Activated T-helper 9 cell treated with anti-CD3 and anti-CD28 coated beads, Interleukin-2, amount 50 U/mL, for 16 hours (primary cell): ENCODE data around the gene SGK1.
"Not testable (repeated sequence)": the region's sequence is repeated elsewhere in the genome, so short reads cannot be mapped to it uniquely, and the experiment has no call there.

ENCODE experiments used
- DNase-seq: peaks from one replicate; pipeline ENCODE4 v3.0.0-alpha.2; 2020; ENCODE audit warnings: low read depth

The SGK1 gene

DNA sequence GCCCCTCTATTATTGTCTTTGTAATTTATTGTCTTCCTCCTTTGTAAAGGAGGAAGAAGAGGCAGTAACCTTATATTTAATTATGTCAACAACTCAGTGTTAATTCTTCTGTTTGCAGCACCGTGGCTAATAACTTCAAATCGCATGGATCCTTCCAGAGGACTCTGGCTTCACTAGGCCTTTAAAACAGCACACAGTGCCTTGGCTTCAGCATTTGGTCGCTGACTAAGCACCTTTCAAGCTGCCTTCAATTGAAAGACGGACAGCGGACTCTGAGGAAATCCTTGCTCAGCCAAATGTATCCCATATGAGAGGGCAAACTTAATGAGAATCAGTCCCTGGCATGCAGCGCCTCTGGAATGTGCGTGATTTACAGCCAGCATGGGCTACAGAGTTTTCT is 64.2 kb downstream of the SGK1 start:
- DNase-seq, result no peak

DNA sequence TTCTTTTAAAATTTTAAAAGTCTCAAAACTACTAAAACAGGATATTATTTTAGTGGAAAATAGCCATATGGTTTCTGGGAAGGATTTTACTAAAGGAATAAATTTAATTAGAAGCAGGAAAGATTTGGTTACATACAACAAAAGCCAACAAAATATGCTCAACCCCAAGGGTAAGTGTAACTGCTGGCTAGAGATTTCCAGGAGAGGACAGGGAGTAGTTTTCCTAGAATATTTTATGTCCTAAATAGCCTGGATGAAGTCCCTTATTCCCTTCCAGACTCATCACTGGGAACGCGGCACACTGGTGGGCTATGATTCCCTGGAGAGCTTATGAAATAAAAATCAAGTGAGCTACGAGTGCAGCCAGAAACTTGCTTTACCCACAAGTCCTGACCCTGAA is 66.6 kb downstream of the SGK1 start:
- no peak for DNase-seq

DNA sequence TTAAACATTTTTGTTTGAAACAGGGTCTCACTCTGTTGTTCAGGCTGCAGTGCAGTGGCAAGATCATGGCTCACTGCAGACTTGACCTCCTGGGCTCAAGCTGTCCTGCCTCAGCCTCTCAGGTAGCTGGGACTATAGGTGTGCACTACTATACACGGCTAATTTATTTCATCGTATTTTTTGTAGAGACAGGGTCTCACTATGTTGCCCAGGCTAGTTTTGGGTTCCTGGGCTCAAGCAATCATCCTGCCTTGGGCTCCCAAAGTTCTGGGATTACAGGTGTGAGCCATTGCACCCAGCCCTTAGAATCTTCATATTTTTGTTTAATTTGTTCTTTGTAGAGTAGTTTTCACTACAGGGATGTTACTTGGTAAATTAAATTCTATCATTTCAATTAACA is 67.1 kb downstream of the SGK1 start:
- DNase-seq, result no peak

DNA sequence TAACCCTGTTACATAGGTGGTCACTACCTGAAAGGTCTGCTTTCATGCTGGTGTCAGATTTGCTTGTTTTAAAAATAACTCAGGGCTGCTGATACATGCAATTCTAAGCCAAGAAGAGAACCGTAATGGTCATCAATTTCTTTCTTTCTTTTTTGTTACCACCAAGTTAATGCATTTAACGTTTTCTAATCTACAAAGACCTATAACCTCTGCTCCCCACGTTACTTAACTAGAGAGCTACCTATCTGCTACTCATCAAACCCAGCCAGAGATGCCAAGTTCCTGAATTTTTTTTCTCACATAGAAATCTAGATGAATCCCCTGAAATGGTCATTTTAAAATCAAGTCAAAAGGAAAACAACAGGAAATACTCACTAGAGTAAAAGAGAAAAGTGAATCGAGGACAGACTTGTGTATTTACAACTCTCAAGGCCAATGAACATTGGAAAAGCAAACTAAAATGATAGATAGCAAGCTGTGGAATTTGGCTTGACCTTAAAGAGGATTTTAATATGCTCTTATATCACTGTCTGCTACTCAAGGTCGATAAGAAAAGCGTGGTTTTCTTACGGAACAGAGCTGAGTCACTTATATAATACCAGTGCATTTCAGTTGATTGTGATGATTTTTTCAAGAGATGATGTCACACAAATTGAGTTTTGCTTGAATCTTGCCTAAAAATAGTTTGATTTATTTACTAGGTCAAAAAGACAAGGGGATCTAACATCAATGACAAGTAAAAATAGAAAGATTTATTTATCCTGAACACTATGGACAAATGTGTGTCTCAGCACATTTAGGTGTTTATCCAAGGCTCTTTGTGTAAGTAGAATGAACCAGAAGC is 67.9 kb downstream of the SGK1 start:
- DNase-seq, result no peak

DNA sequence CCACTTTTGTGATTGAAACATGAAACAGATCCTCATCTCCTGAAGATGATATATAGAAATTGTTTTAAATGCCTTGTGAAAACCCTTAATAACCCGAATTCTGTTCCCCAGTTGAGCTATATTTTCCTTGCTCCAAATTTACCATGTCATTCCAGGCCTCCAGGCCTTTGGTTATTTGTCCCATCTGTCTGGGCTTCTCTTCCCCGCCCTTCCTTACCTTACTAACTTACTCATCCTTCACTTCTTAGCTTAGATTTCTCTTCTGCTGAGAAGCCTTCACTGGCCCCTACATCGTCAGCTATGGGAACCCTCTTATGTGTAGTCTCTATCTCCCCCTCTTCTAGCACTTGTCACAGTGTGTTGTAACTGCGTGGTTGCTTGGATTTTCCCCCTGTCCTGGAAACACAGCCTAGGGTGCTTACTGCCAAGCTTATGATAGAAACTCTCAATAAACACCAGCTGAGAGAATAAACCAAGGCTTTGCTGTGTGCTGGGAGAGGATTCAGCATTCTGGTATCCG is 68.6 kb downstream of the SGK1 start:
- no peak for DNase-seq

DNA sequence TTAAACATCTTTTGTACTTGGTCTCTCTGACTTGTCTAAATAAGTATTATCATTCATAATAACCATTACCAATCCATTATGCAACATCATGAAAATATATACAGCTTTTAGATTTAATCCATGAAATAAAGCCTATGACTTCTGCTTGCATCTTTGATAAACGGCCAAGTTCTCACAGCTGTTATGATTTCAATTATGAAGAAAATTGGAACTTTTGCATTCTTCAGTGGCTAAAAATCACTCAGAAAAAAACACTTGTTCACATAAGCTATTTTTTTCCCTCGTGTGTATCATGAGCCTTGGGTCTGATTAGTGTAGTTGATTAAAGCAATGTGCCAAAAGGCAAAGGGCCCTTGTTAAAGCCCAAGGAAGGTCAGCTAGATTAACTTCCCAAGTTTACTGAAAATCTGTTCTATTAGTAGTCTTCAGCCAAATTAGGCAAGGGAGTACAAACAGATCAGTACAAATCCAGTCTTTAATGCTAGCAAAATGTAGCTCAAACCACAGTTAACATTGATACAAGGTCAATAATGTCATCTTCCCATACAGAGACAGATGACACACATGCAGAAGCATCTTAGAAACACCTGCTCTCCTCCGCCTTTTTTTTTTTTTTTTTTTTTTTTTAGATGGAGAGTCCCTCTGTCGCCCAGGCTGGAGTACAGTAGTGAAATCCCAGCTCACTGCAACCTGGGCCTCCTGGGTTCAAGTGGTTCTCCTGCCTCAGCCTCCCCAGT is 69.9 kb downstream of the SGK1 start:
- no peak for DNase-seq

DNA sequence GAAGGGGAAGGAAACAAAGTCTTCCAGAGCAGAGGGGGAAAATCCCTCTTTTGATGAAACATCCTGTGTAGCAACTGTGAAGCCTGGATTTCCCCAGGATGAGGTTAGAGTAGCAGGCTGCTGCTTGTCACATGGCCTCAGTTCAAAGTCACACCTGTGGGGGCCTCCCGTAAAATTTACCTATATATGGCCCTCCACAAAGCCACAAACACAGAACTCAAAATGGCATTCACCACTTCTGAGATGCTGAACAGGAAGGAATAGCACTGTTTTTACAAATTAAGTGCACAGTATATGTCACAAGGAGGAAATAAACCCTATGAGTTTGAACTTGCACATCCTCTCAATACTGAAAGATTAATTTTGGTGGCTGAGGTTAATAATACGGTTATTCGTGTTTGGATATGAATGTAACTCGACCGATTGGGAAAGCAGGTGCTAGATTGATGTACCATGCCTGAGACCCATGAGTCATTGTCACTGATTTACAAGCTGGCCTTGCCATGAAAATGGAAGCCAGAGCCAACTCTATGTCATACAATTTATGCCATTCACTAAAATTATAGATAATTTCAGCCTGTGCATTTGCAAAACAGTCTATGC is 70.6 kb downstream of the SGK1 start:
- DNase-seq, result peak; percentile 53

DNA sequence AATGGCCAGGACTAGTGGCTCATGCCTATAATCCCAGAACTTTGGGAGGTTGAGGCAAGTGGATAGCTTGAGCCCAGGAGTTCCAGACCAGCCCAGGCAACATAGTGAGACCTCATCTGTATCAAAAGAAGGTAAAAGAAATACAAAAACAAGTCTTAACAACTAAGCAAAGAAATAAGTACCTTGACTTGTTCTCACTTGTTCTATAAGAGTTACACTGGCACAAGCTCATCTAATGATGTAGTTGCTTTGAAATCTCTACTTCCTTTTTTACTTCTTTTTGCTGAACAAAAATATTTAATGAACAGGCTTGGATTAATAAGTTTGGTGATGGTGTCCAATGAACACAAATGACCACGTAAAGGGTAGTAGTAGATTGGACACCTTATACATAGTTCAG is 72.2 kb downstream of the SGK1 start:
- DNase-seq, result no peak

DNA sequence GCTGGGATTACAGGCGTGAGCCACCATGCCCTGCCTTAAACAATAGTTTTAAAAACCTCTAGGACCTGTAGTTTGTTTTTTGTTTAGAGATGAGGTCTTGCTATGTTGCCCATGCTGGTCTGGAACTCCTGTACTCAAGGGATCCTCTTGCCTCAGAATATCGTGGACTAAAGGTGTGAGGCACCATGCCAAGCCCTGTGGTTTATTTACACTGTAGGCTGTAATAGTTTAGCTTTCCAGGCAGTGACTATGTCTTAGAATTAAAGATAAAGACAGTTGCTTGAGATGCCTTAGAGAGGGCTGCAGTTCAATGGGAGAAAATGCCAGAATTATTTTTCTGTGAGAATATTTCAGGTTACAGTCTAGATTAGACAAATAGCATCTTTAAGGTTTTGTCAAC is 72.9 kb downstream of the SGK1 start:
- no peak for DNase-seq

DNA sequence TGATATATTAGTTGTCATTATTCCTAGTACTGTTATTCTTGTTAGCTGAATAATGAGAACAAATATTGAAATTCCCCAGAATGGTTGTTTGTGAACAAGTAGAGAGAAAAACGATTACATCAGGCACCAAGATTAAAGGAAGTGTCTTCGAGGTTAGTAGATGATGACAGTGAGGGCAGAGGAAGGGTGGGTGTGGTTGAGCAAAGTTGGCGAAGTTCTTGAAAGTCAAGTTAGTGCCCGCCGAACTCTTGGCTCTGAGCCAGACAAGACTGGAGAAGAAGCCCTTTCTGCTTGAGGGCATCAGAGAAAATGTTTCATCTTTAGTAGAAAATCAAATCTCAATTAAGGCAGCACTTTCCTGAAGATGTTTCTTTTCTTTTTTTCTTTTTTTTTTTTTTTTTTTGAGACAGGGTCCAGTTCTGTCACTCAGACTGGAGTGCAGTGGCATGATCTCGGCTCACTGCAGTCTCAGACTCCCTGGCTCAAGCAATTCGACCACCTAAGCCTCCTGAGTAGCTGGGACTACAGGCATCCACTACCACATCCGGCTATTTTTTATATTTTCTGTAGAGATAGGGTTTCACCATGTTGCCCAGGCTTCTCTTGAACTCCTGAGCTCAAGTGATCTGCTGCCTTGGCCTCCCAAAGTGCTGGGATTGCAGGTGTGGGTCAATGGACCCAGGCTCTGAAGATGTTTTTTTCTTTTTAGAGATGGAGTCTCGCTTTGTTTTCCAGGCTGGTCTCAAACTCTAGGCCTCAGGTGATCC is 77.1 kb downstream of the SGK1 start:
- DNase-seq, result peak; percentile 67

DNA sequence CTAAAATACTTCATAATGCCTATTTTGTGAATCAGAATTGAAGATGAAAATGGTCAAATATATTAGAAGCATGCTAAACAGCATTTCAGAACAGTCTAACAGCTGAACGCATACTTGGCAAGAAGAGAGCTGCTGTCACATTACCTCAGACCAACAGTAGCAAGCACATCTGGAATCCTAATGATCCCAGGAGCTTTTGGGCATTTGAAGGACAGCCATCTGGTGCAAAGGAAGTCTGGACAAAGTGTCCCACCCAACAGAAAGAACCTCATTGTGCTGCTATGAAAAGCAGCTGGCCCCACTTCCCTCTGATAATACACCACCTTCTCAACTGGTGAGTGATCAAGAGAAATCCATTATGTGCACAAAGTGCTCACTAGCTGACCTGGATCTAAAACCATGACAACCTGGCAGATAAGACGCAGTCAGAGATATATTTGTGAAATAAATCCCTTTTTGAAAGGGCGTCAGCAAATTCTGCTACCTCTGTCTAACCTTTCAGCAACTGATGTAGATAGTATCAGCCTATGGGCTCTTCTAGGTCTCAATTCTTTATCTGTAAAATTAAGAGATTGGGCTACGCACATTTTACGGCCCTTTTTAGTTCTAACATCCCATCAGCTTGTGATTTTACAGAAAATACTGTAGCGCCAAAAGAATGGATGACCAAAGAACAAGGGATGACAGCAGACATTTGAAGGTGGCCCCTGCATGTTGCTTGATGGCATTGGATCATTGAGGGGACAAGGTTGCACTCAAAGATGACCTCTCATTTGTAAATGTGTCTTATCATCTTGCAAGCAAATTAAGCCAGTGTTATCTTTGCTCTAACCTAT is 78.7 kb downstream of the SGK1 start:
- DNase-seq, result no peak

DNA sequence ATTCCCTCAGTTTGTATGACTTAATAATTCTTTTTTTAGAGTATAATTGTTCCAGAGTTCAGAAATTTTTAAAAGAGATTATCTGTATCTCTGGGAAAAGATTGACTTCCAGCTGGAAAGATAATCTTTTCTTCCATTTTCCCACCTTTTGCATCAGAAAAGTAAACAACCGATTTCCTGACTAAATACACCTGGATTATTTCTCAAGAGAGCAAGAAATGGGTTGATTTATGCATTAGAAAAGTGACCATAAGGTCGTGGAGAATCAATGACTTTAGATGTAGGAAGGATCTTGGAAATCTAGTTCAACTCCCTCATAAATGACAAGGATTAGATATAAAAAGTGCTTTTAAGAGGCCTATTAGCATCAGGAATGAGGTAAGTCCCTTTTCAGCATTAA is 79.9 kb downstream of the SGK1 start:
- no peak for DNase-seq

DNA sequence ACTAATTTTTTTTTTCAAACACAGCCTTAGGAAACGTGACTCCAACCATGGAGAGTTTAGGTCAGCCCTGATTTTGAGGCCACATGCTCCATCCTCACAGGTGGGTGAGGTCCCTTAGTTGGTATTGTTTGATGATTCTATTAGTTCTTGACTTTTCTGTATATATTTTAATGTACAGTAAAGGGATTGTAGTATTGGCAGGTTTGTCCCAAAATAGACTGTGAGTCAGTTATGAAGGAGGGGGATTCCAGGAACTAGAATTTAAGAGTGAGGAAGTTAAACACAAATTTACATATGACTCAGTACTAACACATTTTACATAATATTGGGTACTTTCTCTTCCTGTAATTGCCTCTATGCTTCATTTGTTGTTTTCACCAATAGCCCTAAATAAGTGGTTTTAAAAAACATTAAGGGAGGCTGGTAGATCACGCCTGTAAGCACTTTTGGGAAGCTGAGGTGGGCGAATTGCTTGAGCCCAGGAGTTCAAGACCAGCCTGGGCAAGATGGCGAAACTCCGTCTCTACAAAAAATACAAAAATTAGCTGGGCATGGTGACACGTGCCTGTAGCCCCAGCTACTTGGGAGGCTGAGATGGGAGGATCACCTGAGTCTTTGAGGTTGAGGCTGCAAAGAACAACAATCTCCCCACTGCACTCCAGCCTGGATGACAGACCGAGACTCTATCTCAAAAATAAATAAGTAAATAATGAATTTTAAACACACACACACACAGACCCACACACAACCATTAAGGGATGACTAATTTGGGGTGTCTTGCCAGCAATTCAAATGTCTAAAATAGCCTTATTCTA is 81.8 kb downstream of the SGK1 start:
- DNase-seq, result no peak

DNA sequence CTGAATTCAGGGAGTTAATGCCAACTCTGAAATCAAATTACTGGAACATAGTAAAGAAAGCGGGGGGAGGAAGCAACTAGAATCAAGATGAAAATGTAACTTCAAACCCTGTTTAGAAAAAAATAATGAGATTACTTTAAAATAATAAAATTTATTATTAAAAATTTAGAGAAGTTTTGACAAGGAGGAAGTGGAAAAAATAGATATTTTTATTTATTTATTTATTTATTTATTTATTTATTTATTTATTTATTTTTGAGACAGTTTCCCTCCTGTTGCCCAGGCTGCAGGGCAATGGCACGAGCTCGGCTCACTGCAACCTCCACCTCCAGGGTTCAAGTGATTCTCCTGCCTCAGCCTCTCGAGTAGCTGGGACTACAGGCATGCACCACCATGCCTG is 82.6 kb downstream of the SGK1 start:
- not testable (repeated sequence) for DNase-seq

DNA sequence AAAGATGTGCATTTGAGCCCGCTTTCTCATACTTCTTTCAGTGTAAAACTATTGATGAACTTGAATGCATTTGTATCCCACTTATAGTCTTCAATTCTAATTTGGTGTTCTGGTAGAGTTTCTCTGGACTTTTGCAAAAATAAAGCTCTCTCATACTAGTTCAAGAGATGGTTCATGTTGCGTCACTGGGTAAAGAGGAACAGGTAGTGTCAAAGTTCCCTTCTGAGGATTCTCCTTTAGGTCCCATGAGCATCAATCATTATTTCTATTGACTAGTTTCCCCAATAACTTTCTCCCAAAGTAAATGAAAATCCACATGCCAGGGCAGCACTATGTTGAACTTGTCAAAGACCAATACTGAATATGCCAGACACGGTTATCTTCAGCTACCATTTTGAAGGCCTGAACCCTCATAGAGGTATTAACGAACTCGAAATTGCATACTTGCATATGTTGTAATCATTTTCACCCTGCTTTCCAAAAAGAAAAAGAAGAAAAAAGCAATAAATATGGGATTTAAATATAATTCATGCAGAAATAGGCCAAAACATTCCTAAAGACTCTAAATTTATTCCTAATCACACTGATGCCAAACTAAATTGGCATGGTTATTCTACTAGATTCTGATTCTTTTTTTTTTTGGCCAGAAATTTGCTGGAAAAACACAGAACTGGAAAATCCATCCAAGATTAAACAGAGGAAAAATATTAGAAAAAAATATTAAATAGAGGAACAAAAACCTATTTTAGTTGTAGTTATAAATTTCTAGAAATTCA is 84.5 kb downstream of the SGK1 start:
- no peak for DNase-seq

DNA sequence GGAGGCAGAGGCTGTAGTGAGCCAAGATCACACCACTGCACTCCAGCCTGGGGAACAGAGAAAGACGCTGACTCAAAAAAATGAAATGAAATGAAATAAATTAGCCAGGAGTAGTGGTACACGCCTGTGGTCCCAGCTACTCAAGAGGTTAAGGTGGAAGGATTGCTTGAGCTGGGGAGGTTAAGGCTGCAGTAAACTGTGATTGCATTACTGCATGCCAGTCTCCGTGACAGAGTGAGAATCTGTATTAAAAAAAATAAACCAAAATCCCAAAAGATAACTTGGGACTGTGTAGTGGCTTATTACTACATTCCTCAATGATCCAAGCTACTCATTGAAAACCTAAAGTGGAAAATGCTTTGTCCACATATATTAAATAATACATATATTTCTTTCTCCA is 87.0 kb downstream of the SGK1 start:
- no peak for DNase-seq

DNA sequence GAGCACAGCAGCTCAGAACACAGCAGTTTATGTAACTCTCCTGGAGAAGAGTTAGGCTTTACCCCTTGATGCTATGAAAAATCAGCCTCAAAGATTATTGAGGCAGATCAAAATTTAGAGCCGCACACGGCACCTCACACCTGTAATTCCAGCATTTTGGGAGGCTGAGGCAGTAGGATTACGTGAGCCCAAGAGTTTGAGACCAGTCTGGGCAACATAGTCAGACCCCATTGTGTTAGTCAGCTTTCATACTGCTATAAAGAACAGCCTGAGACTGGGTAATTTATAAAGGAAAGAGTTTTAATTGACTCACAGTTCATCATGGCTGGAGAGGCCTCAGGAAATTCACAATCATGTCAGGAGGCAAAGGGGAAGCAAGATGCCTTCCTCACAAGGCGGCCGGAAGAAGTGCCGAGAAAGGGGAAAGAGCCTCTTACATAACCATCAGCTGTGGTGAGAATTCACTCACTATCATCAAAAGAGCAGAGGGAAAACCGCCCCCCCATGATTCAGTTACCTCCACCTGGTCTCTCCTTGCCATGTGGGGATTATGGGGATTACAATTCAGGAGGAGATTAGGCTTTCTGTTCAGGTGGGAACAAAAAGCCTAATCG is 87.7 kb downstream of the SGK1 start:
- DNase-seq, result no peak

DNA sequence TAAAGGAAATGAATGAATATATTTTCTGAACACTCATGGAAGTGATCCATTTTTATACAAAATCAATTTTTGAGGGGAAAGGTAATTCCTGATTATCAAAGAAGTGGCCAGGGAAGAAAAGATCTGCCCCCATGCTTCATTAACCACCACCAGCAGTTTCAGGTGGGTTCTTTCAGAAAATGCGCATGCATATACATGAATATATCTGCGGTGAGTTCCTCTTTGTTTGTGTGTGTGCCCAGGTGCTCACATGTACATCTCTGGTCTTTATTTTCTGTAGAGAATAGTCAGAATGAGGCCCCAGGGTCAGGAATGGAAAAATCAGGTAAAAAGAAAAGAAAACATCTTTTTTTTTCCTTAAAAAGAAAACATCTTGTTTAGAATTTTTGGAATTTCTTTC is 88.4 kb downstream of the SGK1 start:
- DNase-seq, result no peak

DNA sequence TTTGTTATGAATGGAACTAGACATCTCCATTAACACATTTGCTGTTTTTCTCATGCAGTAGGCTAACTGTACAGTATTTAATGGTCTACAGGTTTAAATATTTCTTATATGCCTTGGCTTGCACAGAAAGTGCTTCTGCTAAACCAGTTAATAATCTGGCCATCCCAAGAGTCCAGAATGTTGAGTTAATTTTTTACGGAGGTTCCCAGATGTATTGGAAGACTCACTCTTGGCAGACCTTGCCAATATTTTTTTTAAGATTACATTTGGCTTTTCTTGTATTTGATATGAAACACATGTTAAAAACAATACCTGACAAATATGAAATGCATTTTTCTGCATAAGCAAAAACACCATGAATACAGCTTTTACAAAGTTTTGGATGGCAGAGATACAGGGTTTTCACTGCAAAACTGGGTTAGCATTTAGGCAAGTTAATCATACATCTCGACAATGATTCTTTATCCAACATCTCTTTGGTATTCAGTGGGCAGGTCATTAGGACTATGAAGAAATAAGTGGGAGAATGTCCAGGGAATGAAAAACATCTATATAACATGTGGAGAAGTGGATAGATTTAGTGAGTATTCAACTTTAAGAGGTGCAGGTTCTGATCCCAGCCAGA is 94.0 kb downstream of the SGK1 start:
- DNase-seq, result no peak
